Testis (tissue), 2 donors: ENCODE data around the gene SIPA1L3.

Source experiments
- POLR2A ChIP-seq: fragments of 450-650 bp; IDR thresholded peaks from one replicate; pipeline ENCODE4 v1.6.1; 2017; ENCODE audit warnings: antibody characterized with exemption, mild to moderate bottlenecking, moderate library complexity
- TF ChIP-seq, protein P1 (sequence below), 3 experiments: fragments of 450-650 bp in 2 of 3; fragments of 200-600 bp in 1 of 3; sonication (generic) in 1 of 3; IDR thresholded peaks; one replicate each; pipeline ENCODE4 v1.5.1; 2016 to 2019; ENCODE audit warnings: antibody characterized with exemption in 3 of 3, mild to moderate bottlenecking in 2 of 3, moderate library complexity in 1 of 3

DNA sequence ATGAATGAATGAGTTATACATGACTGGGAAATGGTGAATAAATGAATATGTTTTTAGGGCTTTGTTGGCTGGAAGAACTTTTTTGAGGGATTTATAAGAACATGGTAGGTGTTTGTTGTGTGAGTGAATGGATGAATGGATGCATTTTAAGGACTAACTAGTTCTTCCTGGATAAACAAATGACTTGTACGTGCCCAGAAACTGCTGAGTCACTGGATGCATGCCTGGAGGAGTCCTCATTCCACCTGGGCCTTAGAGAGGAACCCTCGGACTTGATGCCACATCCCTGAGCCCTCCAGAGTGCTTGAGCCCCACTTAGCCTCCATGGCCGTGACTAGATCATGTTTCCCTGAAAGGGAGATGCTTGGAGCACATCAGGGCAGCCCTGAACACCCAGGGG is 163.6 kb downstream of the SIPA1L3 start:
- TF ChIP-seq POLR2A: no peak
- TF ChIP-seq, protein P1, sequence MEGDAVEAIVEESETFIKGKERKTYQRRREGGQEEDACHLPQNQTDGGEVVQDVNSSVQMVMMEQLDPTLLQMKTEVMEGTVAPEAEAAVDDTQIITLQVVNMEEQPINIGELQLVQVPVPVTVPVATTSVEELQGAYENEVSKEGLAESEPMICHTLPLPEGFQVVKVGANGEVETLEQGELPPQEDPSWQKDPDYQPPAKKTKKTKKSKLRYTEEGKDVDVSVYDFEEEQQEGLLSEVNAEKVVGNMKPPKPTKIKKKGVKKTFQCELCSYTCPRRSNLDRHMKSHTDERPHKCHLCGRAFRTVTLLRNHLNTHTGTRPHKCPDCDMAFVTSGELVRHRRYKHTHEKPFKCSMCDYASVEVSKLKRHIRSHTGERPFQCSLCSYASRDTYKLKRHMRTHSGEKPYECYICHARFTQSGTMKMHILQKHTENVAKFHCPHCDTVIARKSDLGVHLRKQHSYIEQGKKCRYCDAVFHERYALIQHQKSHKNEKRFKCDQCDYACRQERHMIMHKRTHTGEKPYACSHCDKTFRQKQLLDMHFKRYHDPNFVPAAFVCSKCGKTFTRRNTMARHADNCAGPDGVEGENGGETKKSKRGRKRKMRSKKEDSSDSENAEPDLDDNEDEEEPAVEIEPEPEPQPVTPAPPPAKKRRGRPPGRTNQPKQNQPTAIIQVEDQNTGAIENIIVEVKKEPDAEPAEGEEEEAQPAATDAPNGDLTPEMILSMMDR (IDR thresholded peaks at IDR 0.05): no peak
